CD4-positive, alpha-beta T cell (primary cell): Measurements from ENCODE around the gene CCNL1. TPM values are rescaled to one million over a fixed set of nuclear protein-coding genes. Genes with fewer than 3 reads are reported as not detected.

Experiments
- ATAC-seq: fragments of 200-7000 bp; cut with Tn5 transposase; one replicate; pipeline ENCODE4 v1.10.0; 2022; ENCODE audit warnings: mild to moderate bottlenecking; ENCODE audit not compliant: poor library complexity
- CTCF ChIA-PET: fragments of 350-600 bp; sonication (Branson Sonifier 250); formaldehyde crosslinking; loops from one replicate; lab custom pipeline; 2021; ENCODE audit warnings: antibody characterized with exemption, inconsistent platforms; lab: Charles Lee
- POLR2A ChIA-PET: fragments of 350-600 bp; sonication (Branson Sonifier 250); formaldehyde crosslinking; loops from one replicate; lab custom pipeline; 2021; ENCODE audit warnings: antibody characterized with exemption, inconsistent platforms; lab: Charles Lee
- DNase-seq, 14 experiments: peaks; one replicate each; pipeline ENCODE4 v3.0.0-alpha.2; 2013 to 2020; ENCODE audit warnings: mixed read lengths in 2 of 14
- H3K27ac ChIP-seq, 2 donors: one replicate each; pipeline versions ENCODE4 v1.5.1 to v1.7.0; 2013; ENCODE audit warnings: low read length in 2 of 2, low read depth in 1 of 2, mild to moderate bottlenecking in 1 of 2
- H3K27me3 ChIP-seq, 2 experiments: 1 replicate in 1 of 2; 2 replicates in 1 of 2; pipeline versions ENCODE4 v1.6.1 to v1.7.0; 2013; ENCODE audit warnings: low read length in 2 of 2, control low read depth in 1 of 2, mild to moderate bottlenecking in 1 of 2, moderate library complexity in 1 of 2; ENCODE audit not compliant: insufficient read depth in 2 of 2, control insufficient read depth in 1 of 2
- H3K36me3 ChIP-seq: one replicate; pipeline ENCODE4 v1.6.1; 2013; ENCODE audit warnings: low read length, control low read depth; ENCODE audit not compliant: insufficient read depth
- H3K4me1 ChIP-seq: one replicate; pipeline ENCODE4 v1.6.1; 2013; ENCODE audit warnings: low read length, control low read depth; ENCODE audit not compliant: insufficient read depth
- H3K4me3 ChIP-seq: one replicate; pipeline ENCODE4 v1.5.1; 2013; ENCODE audit warnings: mild to moderate bottlenecking, low read length, moderate library complexity
- H3K9me3 ChIP-seq, 2 experiments: 1 replicate in 1 of 2; 2 replicates in 1 of 2; pipeline versions ENCODE4 v1.6.1 to v1.7.0; 2013; ENCODE audit warnings: low read length in 2 of 2, mild to moderate bottlenecking in 2 of 2, control low read depth in 1 of 2, moderate library complexity in 1 of 2; ENCODE audit not compliant: control insufficient read depth in 1 of 2, insufficient read depth in 1 of 2
- H3K27ac Mint-ChIP-seq: one replicate; pipeline ENCODE4 v1.8.0; 2020; ENCODE audit warnings: mixed read lengths
- H3K27me3 Mint-ChIP-seq: one replicate; pipeline ENCODE4 v1.8.0; 2021; ENCODE audit warnings: mixed read lengths
- H3K36me3 Mint-ChIP-seq: one replicate; pipeline ENCODE4 v1.8.0; 2021; ENCODE audit warnings: low read depth, mixed read lengths
- H3K4me1 Mint-ChIP-seq: one replicate; pipeline ENCODE4 v1.8.0; 2021; ENCODE audit warnings: low read depth, mixed read lengths
- H3K4me3 Mint-ChIP-seq: one replicate; pipeline ENCODE4 v1.8.0; 2020; ENCODE audit warnings: mild to moderate bottlenecking, mixed read lengths
- H3K9me3 Mint-ChIP-seq: one replicate; pipeline ENCODE4 v1.8.0; 2020; ENCODE audit warnings: mixed read lengths
- CTCF ChIP-seq: fragments of 200-600 bp; IDR thresholded peaks from one replicate; pipeline ENCODE4 v1.8.0; 2022; ENCODE audit warnings: antibody characterized with exemption, mild to moderate bottlenecking
- intact Hi-C, 2 experiments: fragments of 100-400 bp; cut with DNase I in 1 of 2; cut with micrococcal nuclease in 1 of 2; formaldehyde crosslinking; loops; one replicate each; pipeline versions ENCODE4 v1.15.1 to v1.9.0; 2023 to 2025; cut with DNase I, micrococcal nuclease
- total RNA-seq, 174 experiments: library from RNA in 2 of 174; stranded (reverse) in 2 of 174; gene quantifications; one replicate each; pipeline ENCODE4 v1.2.3 and lab custom pipeline; 2021 to 2026

The CCNL1 gene
- total RNA-seq, 2 experiments from 2014 or later: 1,350 to 1,388 TPM

DNA sequence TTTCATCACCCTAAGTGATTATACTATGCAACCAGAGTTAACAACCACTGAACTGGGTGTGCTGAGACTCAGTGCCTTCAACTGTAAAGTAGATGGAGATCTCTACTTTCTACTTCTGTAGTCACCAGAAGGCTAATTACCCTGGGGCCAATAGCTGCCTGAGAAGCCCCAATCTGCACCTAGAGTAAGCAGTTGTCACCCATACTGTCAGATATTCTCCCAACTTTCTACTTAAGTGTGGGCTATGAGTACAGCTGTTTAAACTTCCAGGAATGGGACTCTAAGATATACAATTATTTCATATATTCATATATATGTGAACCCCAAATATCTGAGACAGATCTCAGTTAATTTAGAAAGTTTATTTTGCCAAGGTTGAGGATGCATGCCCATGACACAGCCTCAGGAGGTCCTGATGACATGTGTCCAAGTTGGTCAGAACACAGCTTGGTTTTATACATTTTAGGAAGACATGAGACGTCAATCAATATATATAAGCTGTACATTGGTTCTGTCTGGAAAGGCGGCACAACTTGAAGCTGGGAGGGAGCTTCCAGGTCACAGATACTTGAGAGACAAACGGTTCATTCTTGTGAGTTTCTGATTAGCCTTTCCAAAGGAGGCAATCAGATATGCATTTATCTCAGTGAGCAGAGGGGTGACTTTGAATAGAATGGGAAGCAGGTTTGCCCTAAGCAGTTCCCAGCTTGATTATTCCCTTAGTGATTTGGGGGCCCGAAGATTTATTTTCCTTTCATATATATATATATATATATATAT is 41.9 kb downstream of the CCNL1 start:
- ATAC-seq (no peak), DNase-seq (no peak)
- no peaks in the 10 kb centered on the region for H3K27me3 ChIP-seq
- intact Hi-C loops: no loop called here
- no peak for TF ChIP-seq CTCF
- Mint-ChIP-seq H3K27ac (no peak overlapping the region), H3K27me3 (no peaks in the 10 kb centered on the region), H3K36me3 (no peaks in the 10 kb centered on the region), H3K4me3 (no peak overlapping the region), H3K9me3 (no peaks in the 10 kb centered on the region), H3K4me1 (peaks cover 6% of the 10 kb centered on the region)
- peaks cover 0 to 7% of the 10 kb centered on the region in 2 experiments for H3K9me3 ChIP-seq
- H3K36me3 ChIP-seq: no peaks in the 10 kb centered on the region
- H3K27ac ChIP-seq: no peak overlapping the region
- POLR2A ChIA-PET: interaction anchor here (1.2 to 1.6 kb wide), 3 partner anchors 10 to 29 kb away, joined by 3 to 7 read pairs (median 3); no protein-coding TSS in a partner anchor
- H3K4me1 ChIP-seq: peaks cover 10% of the 10 kb centered on the region
- H3K4me3 ChIP-seq: no peak overlapping the region
- CTCF ChIA-PET: interaction anchor here (1.1 to 1.4 kb wide), 2 partner anchors 19 to 26 kb away, joined by 3 to 4 read pairs; no protein-coding TSS in a partner anchor

DNA sequence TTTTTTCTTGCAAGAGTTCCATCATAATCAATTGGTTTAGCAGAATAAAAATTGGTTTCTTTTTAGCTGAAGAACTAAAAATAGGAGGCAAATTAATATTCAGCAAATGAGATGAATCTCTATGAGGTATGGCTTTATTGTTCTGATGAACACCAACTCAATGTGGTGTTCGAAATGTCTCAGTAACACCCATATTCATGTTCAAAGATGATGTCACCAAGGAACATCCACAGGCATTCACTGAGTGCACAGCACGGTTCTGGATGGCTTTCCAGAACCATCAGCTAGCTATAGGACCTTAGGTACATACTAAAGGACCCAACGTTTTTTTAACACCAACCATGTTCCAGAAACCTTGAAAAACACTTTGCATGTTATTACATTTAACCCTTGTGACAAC is 42.7 kb downstream of the CCNL1 start:
- H3K36me3 Mint-ChIP-seq: no peaks in the 10 kb centered on the region

GRCh38 chr3:157116017-157116416 is 43.9 kb downstream of the CCNL1 start:
- H3K36me3 Mint-ChIP-seq: no peaks in the 10 kb centered on the region
- no peak for TF ChIP-seq CTCF

More for the DNA sequence above, 42.7 kb downstream of the CCNL1 start:
- Mint-ChIP-seq H3K27me3 (no peaks in the 10 kb centered on the region), H3K9me3 (no peaks in the 10 kb centered on the region), H3K27ac (no peak overlapping the region), H3K4me1 (peaks cover 6% of the 10 kb centered on the region), H3K4me3 (no peak overlapping the region)
- DNase-seq (no peak), ATAC-seq (no peak)
- Histone ChIP-seq H3K27ac (no peak overlapping the region), H3K4me1 (peaks cover 10% of the 10 kb centered on the region), H3K9me3 (peaks cover 0 to 7% of the 10 kb centered on the region in 2 experiments), H3K4me3 (no peak overlapping the region), H3K27me3 (no peaks in the 10 kb centered on the region), H3K36me3 (no peaks in the 10 kb centered on the region)
- ChIA-PET CTCF (interaction anchor here (1.1 to 1.4 kb wide), 2 partner anchors 20 to 25 kb away, joined by 3 to 4 read pairs; no protein-coding TSS in a partner anchor), POLR2A (interaction anchor here (1.5 kb wide), 1 partner anchor 28 kb away, joined by 7 read pairs; no protein-coding TSS in a partner anchor)
- intact Hi-C loops: no loop called here
- TF ChIP-seq CTCF: no peak

More at GRCh38 chr3:157116017-157116416, 43.9 kb downstream of the CCNL1 start:
- Histone ChIP-seq H3K27me3 (no peaks in the 10 kb centered on the region), H3K4me1 (peaks cover 10% of the 10 kb centered on the region), H3K4me3 (no peak overlapping the region), H3K27ac (no peak overlapping the region), H3K9me3 (peaks cover 0 to 7% of the 10 kb centered on the region in 2 experiments), H3K36me3 (no peaks in the 10 kb centered on the region)
- H3K4me3 Mint-ChIP-seq: no peak overlapping the region
- no peaks in the 10 kb centered on the region for H3K9me3 Mint-ChIP-seq
- H3K4me1 Mint-ChIP-seq: peaks cover 6% of the 10 kb centered on the region
- ATAC-seq (no peak), DNase-seq (no peak)
- CTCF ChIA-PET: interaction anchor here (1.7 to 2.7 kb wide), 2 partner anchors 8 to 12 kb away, joined by 4 to 10 read pairs; no protein-coding TSS in a partner anchor
- intact Hi-C loops: no loop called here
- H3K27me3 Mint-ChIP-seq: no peaks in the 10 kb centered on the region
- H3K27ac Mint-ChIP-seq: no peak overlapping the region
- POLR2A ChIA-PET: interaction anchor here (0.8 kb wide), 1 partner anchor 27 kb away, joined by 3 read pairs; no protein-coding TSS in a partner anchor
